ENCODE results near the gene ITIH2. TPM values are rescaled to one million over a fixed set of nuclear protein-coding genes. Genes with fewer than 3 reads are reported as not detected.

The ITIH2 gene
- total RNA-seq, 2 experiments from 2014 or later, result not detected

DNA sequence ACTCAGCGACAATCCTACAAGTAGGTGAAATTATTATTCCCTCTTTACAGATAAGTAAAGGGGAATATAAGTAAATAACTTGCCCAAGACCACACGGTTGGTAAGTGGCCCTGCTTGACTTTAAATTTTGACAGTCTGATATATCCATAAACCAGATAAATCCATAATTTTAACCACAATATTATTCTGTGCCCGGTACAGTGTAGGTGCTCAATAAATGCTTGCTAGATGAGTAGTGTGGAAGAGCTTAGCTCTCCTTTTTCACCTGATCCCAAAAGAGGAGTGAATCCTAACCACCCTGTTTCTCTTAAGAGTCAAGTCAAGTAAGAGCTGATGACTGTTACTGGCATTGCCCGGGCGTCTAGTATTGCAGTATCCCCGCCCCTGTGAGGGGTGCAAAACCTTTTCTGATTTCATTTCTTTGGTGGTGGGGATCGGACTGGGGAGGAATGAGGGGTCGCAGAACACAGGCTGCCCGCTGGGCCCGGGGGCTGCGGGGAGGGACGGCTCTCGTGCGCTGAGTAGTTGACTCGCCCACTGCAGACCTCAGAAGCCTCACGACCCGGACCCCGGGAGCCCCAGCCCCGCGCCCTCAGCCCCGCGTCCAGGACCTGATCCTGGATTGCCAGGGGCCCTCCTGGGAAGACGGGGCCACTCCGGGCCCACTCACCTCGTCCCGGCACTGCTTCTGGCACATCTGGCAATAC, 84.2 kb downstream of the ITIH2 start:
- H3K27ac Mint-ChIP-seq, result no peak overlapping the region
- H3K36me3 Mint-ChIP-seq (ENCODE audit: low read depth), result peaks cover 27% of the 10 kb centered on the region
- TF ChIP-seq, protein P1, sequence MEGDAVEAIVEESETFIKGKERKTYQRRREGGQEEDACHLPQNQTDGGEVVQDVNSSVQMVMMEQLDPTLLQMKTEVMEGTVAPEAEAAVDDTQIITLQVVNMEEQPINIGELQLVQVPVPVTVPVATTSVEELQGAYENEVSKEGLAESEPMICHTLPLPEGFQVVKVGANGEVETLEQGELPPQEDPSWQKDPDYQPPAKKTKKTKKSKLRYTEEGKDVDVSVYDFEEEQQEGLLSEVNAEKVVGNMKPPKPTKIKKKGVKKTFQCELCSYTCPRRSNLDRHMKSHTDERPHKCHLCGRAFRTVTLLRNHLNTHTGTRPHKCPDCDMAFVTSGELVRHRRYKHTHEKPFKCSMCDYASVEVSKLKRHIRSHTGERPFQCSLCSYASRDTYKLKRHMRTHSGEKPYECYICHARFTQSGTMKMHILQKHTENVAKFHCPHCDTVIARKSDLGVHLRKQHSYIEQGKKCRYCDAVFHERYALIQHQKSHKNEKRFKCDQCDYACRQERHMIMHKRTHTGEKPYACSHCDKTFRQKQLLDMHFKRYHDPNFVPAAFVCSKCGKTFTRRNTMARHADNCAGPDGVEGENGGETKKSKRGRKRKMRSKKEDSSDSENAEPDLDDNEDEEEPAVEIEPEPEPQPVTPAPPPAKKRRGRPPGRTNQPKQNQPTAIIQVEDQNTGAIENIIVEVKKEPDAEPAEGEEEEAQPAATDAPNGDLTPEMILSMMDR (IDR thresholded peaks at IDR 0.05), result no peak
- H3K4me1 Mint-ChIP-seq (ENCODE audit: low read depth), result peaks cover 48% of the 10 kb centered on the region
- H3K27me3 Mint-ChIP-seq, result no peaks in the 10 kb centered on the region
- CTCF ChIA-PET, result interaction anchor here (1.0 to 1.5 kb wide), 5 partner anchors 13 to 262 kb away, joined by 3 to 7 read pairs (median 3); no protein-coding TSS in a partner anchor
- no peak overlapping the region for H3K4me3 Mint-ChIP-seq
- intact Hi-C loops (cut with micrococcal nuclease), result no loop called here
- POLR2A ChIA-PET, result interaction anchor here (0.6 to 3.0 kb wide), 10 partner anchors 11 to 1310 kb away, joined by 3 to 20 read pairs (median 3); partner anchors contain the start of gene TAF3
- ATAC-seq (peak; percentile 2), DNase-seq (peak; percentile 40)
- no peaks in the 10 kb centered on the region for H3K9me3 Mint-ChIP-seq

DNA sequence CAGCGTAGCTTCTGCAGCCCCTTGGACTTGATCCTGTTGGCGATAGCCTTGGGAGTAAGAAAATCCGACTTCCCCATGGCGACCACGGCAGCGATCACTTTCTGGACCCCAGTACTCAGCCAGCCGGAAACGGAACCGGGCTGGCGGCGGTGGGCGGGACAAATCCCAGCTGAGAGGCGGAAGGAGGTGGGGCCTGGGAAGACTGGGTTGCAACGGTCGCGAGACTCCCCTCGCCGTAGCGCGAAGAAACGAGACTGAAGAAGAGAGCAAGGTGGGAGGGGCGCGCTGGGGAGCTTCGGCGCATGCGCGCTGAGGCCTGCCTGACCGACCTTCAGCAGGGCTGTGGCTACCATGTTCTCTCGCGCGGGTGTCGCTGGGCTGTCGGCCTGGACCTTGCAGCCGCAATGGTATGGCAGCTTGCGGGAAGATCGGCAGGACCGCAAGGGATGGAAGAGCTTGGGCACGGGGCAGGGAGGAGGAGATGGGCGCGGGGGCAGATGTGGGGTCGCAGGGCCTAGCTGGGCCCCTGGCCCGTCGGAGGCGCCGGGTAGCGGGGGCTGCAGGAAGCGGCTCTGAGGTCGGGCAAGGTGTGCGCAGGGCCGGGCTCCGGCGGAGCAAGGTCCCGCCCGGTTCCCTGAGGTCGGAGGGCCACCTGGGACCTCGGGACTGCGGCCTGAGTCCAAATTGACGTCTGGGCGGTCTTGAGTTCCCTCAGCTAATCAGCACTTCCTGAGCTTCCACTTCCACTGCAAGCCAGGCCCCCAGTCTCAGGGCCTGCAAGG, 84.9 kb downstream of the ITIH2 start, which contains the start of the genes ATP5F1C and KIN:
TSS of gene ATP5F1C (plus strand) at position 321 of the 782 bp plus-strand sequence. CDS start at position 352, 31 bp downstream.
TSS of gene KIN (minus strand) at position 137 of the 782 bp plus-strand sequence. CDS start at position 77, 60 bp downstream.
- DNase-seq, result peak; percentile 98
- Mint-ChIP-seq H3K4me3 (no peak within 1 kb of the TSS), H3K36me3 (ENCODE audit: low read depth) (peaks cover 31% of the 10 kb centered on the region), H3K4me1 (ENCODE audit: low read depth) (peaks cover 56% of the 10 kb centered on the region), H3K27me3 (no peaks in the 10 kb centered on the region), H3K9me3 (no peaks in the 10 kb centered on the region), H3K27ac (no peak within 1 kb of the TSS)
- POLR2A ChIA-PET, result interaction anchor here (0.6 to 3.0 kb wide), 10 partner anchors 10 to 1310 kb away, joined by 3 to 20 read pairs (median 3); partner anchors contain the start of gene TAF3
- CTCF ChIA-PET, result interaction anchor here (1.0 to 1.5 kb wide), 5 partner anchors 14 to 263 kb away, joined by 3 to 7 read pairs (median 3); no protein-coding TSS in a partner anchor
- TF ChIP-seq, protein P1 (IDR thresholded peaks at IDR 0.05), result no peak
- peak; percentile 98 for ATAC-seq
- intact Hi-C loops (cut with micrococcal nuclease), result no loop called here

DNA sequence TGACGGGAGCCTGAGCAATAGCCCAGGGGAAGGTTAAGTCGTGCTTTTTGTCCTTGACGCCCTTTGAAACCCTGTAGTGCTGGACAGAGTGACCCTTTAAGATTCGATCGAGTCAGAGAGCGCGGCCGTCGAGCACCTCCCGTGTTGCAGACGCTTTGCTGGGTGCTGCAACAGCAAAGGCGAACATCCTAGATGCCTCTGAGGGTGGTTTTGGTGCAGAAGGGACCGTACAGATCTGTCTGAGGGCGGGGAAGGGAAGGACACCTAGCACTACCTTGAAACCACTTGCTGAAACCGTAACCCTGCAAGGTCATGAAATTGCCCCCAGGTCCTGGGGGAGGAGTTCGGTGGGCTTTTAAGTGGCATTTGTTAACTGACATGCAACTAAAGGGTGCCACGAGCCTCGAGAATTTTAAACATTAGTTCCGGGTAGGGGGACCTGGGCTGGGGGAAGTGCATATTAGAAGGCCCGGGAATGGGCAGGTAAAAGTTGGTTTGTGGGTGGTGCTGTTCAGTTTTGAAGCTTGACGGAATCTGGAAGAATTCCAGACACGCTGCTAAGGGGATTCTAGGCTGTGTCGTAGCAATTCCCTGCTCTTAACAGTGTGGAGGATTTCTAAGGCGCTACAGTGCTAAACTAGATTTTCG, 85.6 kb downstream of the ITIH2 start:
- CTCF ChIA-PET, result interaction anchor here (1.0 to 1.5 kb wide), 3 partner anchors 27 to 263 kb away, joined by 3 to 7 read pairs (median 3); no protein-coding TSS in a partner anchor
- Mint-ChIP-seq H3K4me1 (ENCODE audit: low read depth) (peaks cover 53% of the 10 kb centered on the region), H3K4me3 (no peak overlapping the region), H3K36me3 (ENCODE audit: low read depth) (peaks cover 30% of the 10 kb centered on the region), H3K27me3 (no peaks in the 10 kb centered on the region), H3K9me3 (no peaks in the 10 kb centered on the region), H3K27ac (no peak overlapping the region)
- TF ChIP-seq, protein P1 (IDR thresholded peaks at IDR 0.05), result no peak
- POLR2A ChIA-PET, result interaction anchor here (1.0 to 3.0 kb wide), 8 partner anchors 10 to 42 kb away, joined by 3 to 20 read pairs (median 4); partner anchors contain the start of gene TAF3
- DNase-seq (no peak), ATAC-seq (peak; percentile 3)
- intact Hi-C loops (cut with micrococcal nuclease), result no loop called here

DNA sequence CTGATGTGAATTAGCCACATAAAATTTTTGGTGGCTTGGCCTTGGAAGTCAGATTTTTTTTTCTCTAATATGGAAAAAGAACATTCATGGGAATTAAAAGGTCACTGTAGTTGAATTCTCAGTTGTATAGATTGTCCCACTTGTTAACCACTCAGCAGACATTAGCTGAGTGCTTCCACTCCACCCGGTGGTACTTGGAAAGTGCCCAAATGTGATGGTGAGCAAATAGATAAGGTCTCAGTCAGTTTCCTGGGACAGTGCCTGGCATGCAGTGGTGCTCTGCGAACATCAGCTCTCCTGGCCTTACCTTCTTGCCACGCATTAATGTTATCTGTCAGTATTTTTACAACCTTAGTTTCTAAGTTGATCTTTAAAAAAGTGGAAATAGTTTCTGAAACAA, 86.3 kb downstream of the ITIH2 start:
- H3K27ac Mint-ChIP-seq, result peak overlapping the region; percentile 57
- H3K36me3 Mint-ChIP-seq (ENCODE audit: low read depth), result peaks cover 32% of the 10 kb centered on the region
- no peak for ATAC-seq
- no peaks in the 10 kb centered on the region for H3K27me3 Mint-ChIP-seq
- H3K4me3 Mint-ChIP-seq, result no peak overlapping the region
- TF ChIP-seq, protein P1 (IDR thresholded peaks at IDR 0.05), result no peak
- ChIA-PET CTCF (no interaction called here), POLR2A (interaction anchor here (2.7 to 3.0 kb wide), 2 partner anchors 9 to 29 kb away, joined by 14 to 20 read pairs; partner anchors contain the start of gene TAF3)
- no peaks in the 10 kb centered on the region for H3K9me3 Mint-ChIP-seq
- intact Hi-C loops (cut with micrococcal nuclease), result no loop called here
- no peak for DNase-seq
- peaks cover 55% of the 10 kb centered on the region for H3K4me1 Mint-ChIP-seq (ENCODE audit: low read depth)

All from activated CD8-positive, alpha-beta T cell treated with anti-CD3 and anti-CD28 coated beads for 36 hours (primary cell).